Smooth muscle cell of the brain vasculature (primary cell): Measurements from ENCODE around the gene ZNF302.
"Not testable (repeated sequence)": the region's sequence is repeated elsewhere in the genome, so short reads cannot be mapped to it uniquely, and the experiment has no call there.

Experiments used
- DNase-seq: peaks from one replicate; pipeline ENCODE4 v3.0.0-alpha.2; 2012; ENCODE audit warnings: low read depth, low spot score

ZNF302 gene

GRCh38 chr19:34677386-34678084 lies at the start of gene ZNF302:
Gene ZNF302, plus strand, starts transcription at chr19:34677678. Its CDS starts 1,127 bp downstream, at chr19:34678805.
- peak; percentile 90 for DNase-seq

GRCh38 chr19:34633802-34634201 lies 43.7 kb upstream of the ZNF302 start:
- DNase-seq = no peak

DNA sequence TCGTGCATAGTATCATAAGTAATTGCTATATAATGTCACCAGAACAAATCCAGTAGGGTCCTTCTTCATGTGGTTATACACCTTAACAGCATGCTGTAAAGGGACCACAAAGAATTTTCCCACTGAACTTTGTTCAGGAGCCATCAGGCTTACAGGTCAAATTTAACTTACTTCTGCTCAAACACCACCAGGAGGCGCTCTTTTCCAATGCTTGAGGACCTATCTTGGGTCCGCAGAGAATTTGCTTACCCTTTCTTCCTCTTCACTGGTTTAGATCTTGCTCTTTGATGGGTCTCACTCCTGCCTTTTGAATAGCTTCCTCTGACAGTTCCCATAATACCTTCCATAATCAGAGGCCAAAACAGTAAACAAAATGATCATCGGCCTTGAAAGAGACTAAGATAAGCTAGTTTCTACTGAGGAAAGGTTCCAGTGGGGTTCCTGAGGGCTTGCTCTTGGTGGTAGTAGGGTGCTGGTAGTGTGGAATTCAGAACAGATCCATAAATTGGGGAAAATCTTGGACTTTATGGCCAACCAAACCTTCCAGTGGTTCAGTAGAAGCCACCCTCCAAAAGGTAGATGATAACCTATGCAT lies 37.9 kb upstream of the ZNF302 start:
- peak; percentile 6 for DNase-seq

GRCh38 chr19:34642241-34642640 lies 35.2 kb upstream of the ZNF302 start:
- no peak for DNase-seq

DNA sequence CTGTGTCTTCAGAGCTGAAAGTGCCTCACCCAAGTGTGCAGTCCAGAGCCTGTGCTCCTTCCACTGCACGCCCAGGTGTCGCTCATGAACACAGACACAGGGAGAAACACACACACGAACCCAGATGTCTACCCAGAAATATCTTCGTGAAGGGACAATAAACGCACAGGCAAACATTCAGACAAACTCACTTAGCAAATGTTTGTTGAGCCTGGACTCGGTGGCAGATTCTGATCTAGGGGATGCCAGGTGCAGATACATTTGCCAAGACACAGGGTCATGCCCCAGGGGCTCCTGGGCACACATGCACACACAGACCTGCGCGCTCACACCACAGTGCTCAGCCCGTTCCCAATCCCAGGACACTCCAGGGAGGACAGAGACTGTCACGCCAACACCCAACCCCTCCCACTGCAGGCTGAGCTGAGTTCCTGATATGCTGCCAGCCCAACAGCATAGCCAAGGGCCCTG lies 32.5 kb upstream of the ZNF302 start:
- DNase-seq = no peak

DNA sequence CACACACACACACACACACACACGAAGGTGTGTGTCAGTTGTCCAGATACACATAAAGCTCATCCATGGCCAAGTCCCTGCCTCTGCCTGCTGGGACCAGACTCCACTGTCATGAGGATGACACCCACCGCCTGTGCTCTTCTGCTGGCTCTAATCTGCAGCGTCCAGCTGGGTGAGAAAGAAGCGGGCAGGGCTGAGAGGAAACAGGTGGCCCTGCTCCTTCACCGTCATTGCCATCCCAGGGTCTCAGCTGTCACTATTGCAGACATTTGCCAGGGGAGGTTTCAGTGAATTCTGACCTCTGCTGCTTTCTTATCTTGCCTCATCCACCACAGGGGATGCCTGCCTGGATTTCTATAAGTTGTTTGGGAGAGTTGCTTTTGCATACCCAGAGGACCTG lies 31.9 kb upstream of the ZNF302 start:
- DNase-seq = no peak

- no peak for DNase-seq
Measured at GRCh38 chr19:34649886-34650543, 27.5 kb upstream of the ZNF302 start.

DNA sequence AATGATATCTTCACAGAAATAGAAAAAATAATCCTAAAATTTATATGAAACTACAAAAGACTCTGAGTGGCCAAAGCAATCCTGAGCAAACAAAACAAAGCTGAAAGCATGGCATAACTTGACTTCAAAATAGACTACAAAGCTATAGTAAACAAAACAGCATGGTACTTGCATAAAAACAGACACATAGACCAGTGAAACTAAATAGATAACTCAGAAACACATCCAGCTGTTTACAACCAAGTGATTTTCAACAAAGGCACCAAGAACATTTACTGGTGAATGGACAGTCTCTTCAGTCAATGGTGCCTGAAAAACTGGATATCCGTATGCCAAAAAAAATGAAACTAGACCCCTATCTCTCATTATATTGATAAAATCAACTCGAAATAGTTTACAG lies 25.7 kb upstream of the ZNF302 start:
- DNase-seq = no peak

DNA sequence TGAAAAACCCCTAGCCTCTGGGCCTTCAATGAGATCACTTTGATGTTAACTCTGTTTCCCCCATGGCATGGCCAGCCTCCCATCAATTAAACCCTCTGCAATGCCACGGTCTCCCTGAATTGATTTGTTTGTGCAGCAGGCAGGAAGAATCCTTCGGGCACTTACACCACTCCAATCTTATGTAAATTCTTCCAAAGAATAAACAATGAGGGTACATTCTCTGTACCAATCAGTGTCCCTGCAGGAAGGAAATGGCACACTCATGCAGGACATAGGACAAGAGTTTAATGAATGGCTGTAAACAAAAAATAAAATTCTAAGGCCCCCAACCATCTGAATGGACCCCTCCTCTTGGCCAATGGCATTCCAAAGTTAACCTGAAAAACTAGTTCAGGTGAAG lies 22.7 kb upstream of the ZNF302 start:
- DNase-seq = no peak

GRCh38 chr19:34655651-34656050 lies 21.8 kb upstream of the ZNF302 start:
- no peak for DNase-seq

DNA sequence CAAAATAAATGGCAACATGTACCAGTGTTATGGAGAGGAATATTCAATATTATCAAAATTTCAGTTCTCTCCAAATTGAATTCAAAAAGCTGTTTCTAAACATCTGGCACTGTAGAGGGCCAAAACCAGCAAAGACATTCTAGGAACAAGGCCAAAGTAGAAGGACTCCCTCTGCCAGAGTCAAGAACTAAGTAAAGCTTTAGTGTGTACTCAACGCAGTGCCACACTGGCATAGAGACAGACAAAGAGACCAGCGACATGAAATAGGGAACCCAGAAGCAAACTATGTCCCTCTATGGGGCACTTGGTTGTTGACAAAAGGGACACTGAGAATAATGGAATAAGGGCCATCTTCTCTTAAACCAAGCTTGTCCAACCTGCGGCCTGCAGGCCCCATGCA lies 16.1 kb upstream of the ZNF302 start:
- no peak for DNase-seq

GRCh38 chr19:34662919-34663318 lies 14.6 kb upstream of the ZNF302 start:
- DNase-seq = no peak

DNA sequence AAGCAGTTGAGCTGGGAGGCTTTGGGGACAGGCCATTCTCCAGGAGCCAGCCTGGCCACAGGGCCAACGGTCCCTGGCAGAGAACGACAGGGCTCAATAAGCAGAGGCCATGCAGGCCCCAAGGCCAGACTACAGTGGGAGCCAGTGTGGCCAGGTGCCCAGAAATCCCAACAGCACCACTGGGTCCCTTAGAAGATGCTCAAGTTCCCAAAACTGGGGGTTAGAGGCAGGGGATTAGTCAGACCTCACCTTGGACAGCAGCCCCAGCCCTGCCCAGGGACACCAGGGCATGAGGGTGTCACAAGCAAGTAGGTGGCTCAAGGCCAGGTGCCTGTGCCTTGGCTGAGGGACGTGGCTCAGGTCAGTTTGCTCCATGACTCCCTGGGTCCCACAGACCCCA lies 13.3 kb upstream of the ZNF302 start:
- no peak for DNase-seq

- DNase-seq = no peak
Measured at GRCh38 chr19:34664870-34665269, 12.6 kb upstream of the ZNF302 start.

GRCh38 chr19:34665275-34665674 lies 12.2 kb upstream of the ZNF302 start:
- not testable (repeated sequence) for DNase-seq

DNA sequence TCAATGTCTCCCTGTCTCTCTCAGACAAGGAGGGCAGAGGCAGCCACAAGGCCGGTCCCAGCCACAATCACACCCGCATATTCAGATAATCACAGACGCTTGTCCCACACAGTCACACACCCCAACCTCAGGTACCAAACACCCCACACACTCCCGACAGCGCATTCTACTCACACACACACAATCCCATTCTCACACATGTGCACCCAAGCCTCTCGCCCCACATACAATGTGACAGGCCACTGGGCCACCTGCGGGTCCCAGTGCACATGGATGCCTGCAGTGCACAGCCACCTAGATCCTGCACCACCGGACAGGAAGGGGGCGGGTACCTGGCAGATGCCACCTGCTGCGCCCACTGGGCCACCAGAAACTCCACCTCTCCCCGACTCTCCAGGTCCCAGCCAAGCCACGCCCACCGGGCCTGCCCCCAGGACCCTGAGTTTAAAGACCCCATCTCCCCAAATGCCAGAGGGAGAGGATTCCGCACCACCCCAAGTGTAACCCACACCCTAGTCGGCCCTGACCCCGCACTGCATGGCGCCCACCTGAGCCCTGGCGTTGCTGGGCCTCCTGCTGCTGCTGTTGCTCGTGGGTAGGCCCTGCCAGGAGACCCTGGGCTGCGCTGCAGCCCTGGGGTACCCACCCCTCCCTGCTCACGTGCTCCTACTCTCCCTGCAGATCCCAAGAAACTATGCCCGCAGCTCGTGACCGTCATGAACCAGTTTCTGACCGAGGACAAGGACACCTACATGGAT lies 11.1 kb upstream of the ZNF302 start:
- DNase-seq = no peak

DNA sequence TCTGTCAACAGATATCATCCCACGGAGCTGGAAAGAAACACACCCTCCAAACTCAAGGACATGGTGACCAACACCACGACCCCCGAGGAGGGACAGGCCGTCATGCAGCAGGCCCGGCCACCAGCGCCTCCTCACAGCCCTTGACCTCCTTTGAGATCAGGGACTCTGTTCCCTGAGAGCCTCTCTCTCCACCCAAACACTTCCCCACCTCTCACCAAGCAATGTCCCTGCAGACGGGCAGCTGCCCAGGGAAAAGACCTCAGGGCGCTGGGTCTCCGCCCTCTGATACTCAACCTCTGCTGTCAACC lies 10.6 kb upstream of the ZNF302 start:
- no peak for DNase-seq

GRCh38 chr19:34667349-34668076 lies 10.0 kb upstream of the ZNF302 start:
- no peak for DNase-seq

DNA sequence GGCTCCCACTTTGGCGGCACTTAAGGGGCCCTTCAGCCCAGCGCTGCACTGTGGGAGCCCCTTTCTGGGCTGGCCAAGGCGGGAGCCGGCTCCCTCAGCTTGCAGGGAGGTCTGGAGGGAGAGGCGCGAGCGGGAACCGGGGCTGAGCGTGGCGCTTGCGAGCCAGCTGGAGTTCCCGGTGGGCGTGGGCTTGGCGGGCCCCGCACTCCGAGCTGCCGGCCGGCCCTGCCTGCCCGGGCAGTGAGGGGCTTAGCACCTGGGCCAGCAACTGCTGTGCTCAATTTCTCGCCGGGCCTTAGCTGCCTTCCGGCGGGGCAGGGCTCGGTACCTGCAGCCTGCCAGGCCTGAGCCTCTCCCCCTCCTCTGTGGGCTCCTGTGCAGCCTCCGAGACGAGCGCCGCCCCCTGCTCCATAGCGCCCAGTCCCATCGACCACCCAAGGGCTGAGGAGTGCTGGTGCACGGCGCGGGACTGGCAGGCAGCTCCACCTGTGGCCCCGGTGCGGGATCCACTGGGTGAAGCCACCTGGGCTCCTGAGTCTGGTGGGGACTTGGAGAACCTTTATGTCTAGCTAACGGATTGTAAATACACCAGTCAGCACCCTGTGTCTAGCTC lies 9.3 kb upstream of the ZNF302 start:
- DNase-seq = not testable (repeated sequence)

DNA sequence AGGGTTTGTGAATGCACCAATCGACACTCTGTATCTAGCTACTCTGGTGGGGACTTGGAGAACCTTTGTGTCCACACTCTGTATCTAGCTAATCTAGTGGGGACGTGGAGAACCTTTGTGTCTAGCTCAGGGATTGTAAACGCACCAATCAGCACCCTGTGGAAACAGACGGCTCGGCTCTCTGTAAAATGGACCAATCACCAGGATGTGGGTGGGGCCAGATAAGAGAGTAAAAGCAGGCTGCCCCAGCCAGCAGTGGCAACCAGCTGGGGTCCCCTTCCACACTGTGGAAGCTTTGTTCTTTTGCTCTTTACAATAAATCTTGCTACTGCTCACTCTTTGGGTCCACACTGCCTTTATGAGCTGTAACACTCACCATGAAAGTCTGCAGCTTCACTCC lies 8.8 kb upstream of the ZNF302 start:
- not testable (repeated sequence) for DNase-seq

- DNase-seq = no peak
Measured at GRCh38 chr19:34669305-34669704, 8.2 kb upstream of the ZNF302 start.
